ENCODE data around the gene CBX5. TPM values are rescaled to one million over a fixed set of nuclear protein-coding genes. Genes with fewer than 3 reads are reported as not detected.
"Not testable (repeated sequence)": the region's sequence is repeated elsewhere in the genome, so short reads cannot be mapped to it uniquely, and the experiment has no call there.

Gene CBX5
- total RNA-seq, 1 donor from 2014 or later, result 44.1 TPM

- Histone ChIP-seq H3K4me1 (peaks cover 18% of the 10 kb centered on the region), H3K27ac (replicated peaks) (peak overlapping the region; percentile 27), H3K9me3 (replicated peaks) (no peaks in the 10 kb centered on the region), H3K36me3 (peaks cover 55% of the 10 kb centered on the region), H3K27me3 (ENCODE audit: low read depth) (no peaks in the 10 kb centered on the region), H3K4me3 (no peak overlapping the region)
- intact Hi-C loops (cut with micrococcal nuclease), result no loop called here
- TF ChIP-seq CTCF (IDR thresholded peaks at IDR 0.05; ENCODE audit: borderline replicate concordance), result no peak
- DNase-seq, result no peak
Measured at GRCh38 chr12:54240129-54240528, 39.8 kb downstream of the CBX5 start.

- no peak for DNase-seq
- Histone ChIP-seq H3K36me3 (peaks cover 52% of the 10 kb centered on the region), H3K4me3 (no peak overlapping the region), H3K27me3 (ENCODE audit: low read depth) (no peaks in the 10 kb centered on the region), H3K27ac (replicated peaks) (no peak overlapping the region), H3K4me1 (peaks cover 18% of the 10 kb centered on the region), H3K9me3 (replicated peaks) (no peaks in the 10 kb centered on the region)
- TF ChIP-seq CTCF (IDR thresholded peaks at IDR 0.05; ENCODE audit: borderline replicate concordance), result no peak
- intact Hi-C loops (cut with micrococcal nuclease), result no loop called here
Measured at GRCh38 chr12:54239620-54240019, 40.3 kb downstream of the CBX5 start.

- no peak overlapping the region for H3K4me3 ChIP-seq
- no peak for TF ChIP-seq CTCF (IDR thresholded peaks at IDR 0.05; ENCODE audit: borderline replicate concordance)
- peaks cover 44% of the 10 kb centered on the region for H3K36me3 ChIP-seq
- no peak for DNase-seq
- H3K27me3 ChIP-seq (ENCODE audit: low read depth), result no peaks in the 10 kb centered on the region
- peaks cover 18% of the 10 kb centered on the region for H3K4me1 ChIP-seq
- no peaks in the 10 kb centered on the region for H3K9me3 ChIP-seq (replicated peaks)
- intact Hi-C loops (cut with micrococcal nuclease), result no loop called here
- no peak overlapping the region for H3K27ac ChIP-seq (replicated peaks)
Measured at GRCh38 chr12:54238531-54238930, 41.4 kb downstream of the CBX5 start.

GRCh38 chr12:54232790-54233189 is 47.1 kb downstream of the CBX5 start:
- no peaks in the 10 kb centered on the region for H3K36me3 ChIP-seq
- no peak for DNase-seq
- peaks cover 34% of the 10 kb centered on the region for H3K4me1 ChIP-seq
- H3K9me3 ChIP-seq (replicated peaks), result no peaks in the 10 kb centered on the region
- intact Hi-C loops (cut with micrococcal nuclease), result no loop called here
- H3K27ac ChIP-seq (replicated peaks), result no peak overlapping the region
- H3K4me3 ChIP-seq, result no peak overlapping the region
- no peak for TF ChIP-seq CTCF (IDR thresholded peaks at IDR 0.05; ENCODE audit: borderline replicate concordance)
- H3K27me3 ChIP-seq (ENCODE audit: low read depth), result no peaks in the 10 kb centered on the region

- H3K9me3 ChIP-seq (replicated peaks); H3K27me3 ChIP-seq (ENCODE audit: low read depth); DNase-seq; H3K4me3 ChIP-seq; intact Hi-C loops (cut with micrococcal nuclease); H3K36me3 ChIP-seq: not testable (repeated sequence)
- Histone ChIP-seq H3K27ac (replicated peaks) (peak overlapping the region; percentile 62), H3K4me1 (peaks cover 34% of the 10 kb centered on the region)
Measured at GRCh38 chr12:54231269-54231668, 48.7 kb downstream of the CBX5 start.

- Histone ChIP-seq H3K27ac (replicated peaks) (peak overlapping the region; percentile 62), H3K4me3 (no peak overlapping the region), H3K9me3 (replicated peaks) (no peaks in the 10 kb centered on the region), H3K27me3 (ENCODE audit: low read depth) (no peaks in the 10 kb centered on the region), H3K36me3 (no peaks in the 10 kb centered on the region), H3K4me1 (peaks cover 34% of the 10 kb centered on the region)
- TF ChIP-seq CTCF (IDR thresholded peaks at IDR 0.05; ENCODE audit: borderline replicate concordance), result no peak
- DNase-seq, result no peak
- intact Hi-C loops (cut with micrococcal nuclease), result no loop called here
Measured at GRCh38 chr12:54230555-54230954, 49.4 kb downstream of the CBX5 start.

All from left ventricle myocardium inferior (tissue), 1 donor.